Epithelial cell of esophagus (primary cell): ENCODE results near the gene TAPBP.
"Not testable (repeated sequence)": the region's sequence is repeated elsewhere in the genome, so short reads cannot be mapped to it uniquely, and the experiment has no call there.

Experiments used
- DNase-seq: peaks from one replicate; pipeline ENCODE4 v3.0.0; 2010; ENCODE audit warnings: low read depth
- H3K4me3 ChIP-seq: 2 replicates; pipeline ENCODE4 v1.5.1; 2011; ENCODE audit warnings: mild to moderate bottlenecking, low read length, control low read depth
- CTCF ChIP-seq: IDR thresholded peaks from 2 replicates; pipeline ENCODE4 v1.5.1; 2011; ENCODE audit warnings: low read depth, mild to moderate bottlenecking, low read length, control low read depth, inconsistent platforms; ENCODE audit not compliant: insufficient read depth; ENCODE audit errors: missing control alignments

TAPBP gene

GRCh38 chr6:33313709-33314514 lies at the start of gene TAPBP:
Gene TAPBP, minus strand, starts transcription at chr6:33314078. Its CDS starts 37 bp downstream, at chr6:33314041.
- peak; percentile 67 for DNase-seq
- no peak for TF ChIP-seq CTCF
- H3K4me3 ChIP-seq: peak within 1 kb of the TSS; percentile 90

- not testable (repeated sequence) for DNase-seq, H3K4me3 ChIP-seq
Measured at GRCh38 chr6:33363486-33363885, 49.6 kb upstream of the TAPBP start.

GRCh38 chr6:33359331-33359730 lies 45.5 kb upstream of the TAPBP start:
- no peak overlapping the region for H3K4me3 ChIP-seq
- no peak for DNase-seq
- TF ChIP-seq CTCF: no peak

- not testable (repeated sequence) for H3K4me3 ChIP-seq
- DNase-seq: peak; percentile 24
Measured at GRCh38 chr6:33357160-33357871, 43.4 kb upstream of the TAPBP start.

- no peak overlapping the region for H3K4me3 ChIP-seq
- DNase-seq: no peak
- TF ChIP-seq CTCF: no peak
Measured at GRCh38 chr6:33356295-33356694, 42.4 kb upstream of the TAPBP start.

GRCh38 chr6:33355860-33356259 lies 42.0 kb upstream of the TAPBP start:
- not testable (repeated sequence) for DNase-seq, H3K4me3 ChIP-seq

- TF ChIP-seq CTCF: no peak
- no peak for DNase-seq
- H3K4me3 ChIP-seq: no peak overlapping the region
Measured at GRCh38 chr6:33347816-33348215, 33.9 kb upstream of the TAPBP start.

GRCh38 chr6:33346972-33347371 lies 33.1 kb upstream of the TAPBP start:
- DNase-seq: peak; percentile 74
- not testable (repeated sequence) for H3K4me3 ChIP-seq
